ENCODE results near the gene ADSL.

- TF ChIP-seq, protein P1, sequence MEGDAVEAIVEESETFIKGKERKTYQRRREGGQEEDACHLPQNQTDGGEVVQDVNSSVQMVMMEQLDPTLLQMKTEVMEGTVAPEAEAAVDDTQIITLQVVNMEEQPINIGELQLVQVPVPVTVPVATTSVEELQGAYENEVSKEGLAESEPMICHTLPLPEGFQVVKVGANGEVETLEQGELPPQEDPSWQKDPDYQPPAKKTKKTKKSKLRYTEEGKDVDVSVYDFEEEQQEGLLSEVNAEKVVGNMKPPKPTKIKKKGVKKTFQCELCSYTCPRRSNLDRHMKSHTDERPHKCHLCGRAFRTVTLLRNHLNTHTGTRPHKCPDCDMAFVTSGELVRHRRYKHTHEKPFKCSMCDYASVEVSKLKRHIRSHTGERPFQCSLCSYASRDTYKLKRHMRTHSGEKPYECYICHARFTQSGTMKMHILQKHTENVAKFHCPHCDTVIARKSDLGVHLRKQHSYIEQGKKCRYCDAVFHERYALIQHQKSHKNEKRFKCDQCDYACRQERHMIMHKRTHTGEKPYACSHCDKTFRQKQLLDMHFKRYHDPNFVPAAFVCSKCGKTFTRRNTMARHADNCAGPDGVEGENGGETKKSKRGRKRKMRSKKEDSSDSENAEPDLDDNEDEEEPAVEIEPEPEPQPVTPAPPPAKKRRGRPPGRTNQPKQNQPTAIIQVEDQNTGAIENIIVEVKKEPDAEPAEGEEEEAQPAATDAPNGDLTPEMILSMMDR (conservative IDR thresholded peaks at IDR 0.05 in 1 of 2, IDR thresholded peaks at IDR 0.05 in 1 of 2; ENCODE audit: extremely low read depth in 1 of 2, insufficient read depth in 1 of 2, low read depth in 1 of 2, low read length in 2 of 2): no peak
- no peak for TF ChIP-seq EZH2 (IDR thresholded peaks at IDR 0.05; ENCODE audit: borderline replicate concordance, low read length)
Measured at GRCh38 chr22:40416636-40417035, 70.3 kb downstream of the ADSL start.

Data from mammary epithelial cell (primary cell).